B cell (primary cell): ENCODE data around the gene WFDC2.

Experiments used
- CTCF ChIP-seq: fragments of 200-600 bp; IDR thresholded peaks from one replicate; pipeline ENCODE4 v1.8.0; 2022; ENCODE audit warnings: antibody characterized with exemption, mild to moderate bottlenecking
- EZH2 ChIP-seq: IDR thresholded peaks from 2 replicates; pipeline ENCODE4 v1.6.1; 2012; ENCODE audit warnings: borderline replicate concordance, low read depth, mild to moderate bottlenecking, moderate library complexity, low read length; ENCODE audit not compliant: insufficient read depth, poor library complexity, severe bottlenecking

GRCh38 chr20:45479822-45480221 lies 10.3 kb downstream of the WFDC2 start:
- TF ChIP-seq CTCF (no peak), EZH2 (no peak)
